HepG2 (cell line): ENCODE data around the gene GGA3. TPM values are rescaled to one million over a fixed set of nuclear protein-coding genes. Genes with fewer than 3 reads are reported as not detected.

Source experiments
- AGO1 ChIP-seq: fragments of 200-400 bp; formaldehyde crosslinking; IDR thresholded peaks from 2 replicates; pipeline ENCODE4 v1.6.1; 2017; ENCODE audit warnings: mild to moderate bottlenecking, low read depth, low read length, moderate library complexity; ENCODE audit not compliant: poor library complexity, severe bottlenecking
- ARID5B ChIP-seq: IDR thresholded peaks from 2 replicates; pipeline ENCODE4 v1.4.0; 2020; ENCODE audit warnings: mild to moderate bottlenecking, missing genetic modification reagents
- CREB3 ChIP-seq: sonication (generic); formaldehyde crosslinking; IDR thresholded peaks from 2 replicates; pipeline ENCODE4 v1.5.0; 2020; ENCODE audit warnings: missing genetic modification reagents
- HNF4A ChIP-seq: sonication (generic); formaldehyde crosslinking; IDR thresholded peaks from 2 replicates; pipeline ENCODE4 v1.4.0; 2020; ENCODE audit warnings: missing genetic modification reagents
- HOXA3 ChIP-seq: sonication (generic); formaldehyde crosslinking; IDR thresholded peaks from 2 replicates; pipeline ENCODE4 v1.5.0; 2020; ENCODE audit warnings: missing genetic modification reagents
- IRF9 ChIP-seq: sonication (generic); formaldehyde crosslinking; IDR thresholded peaks from 2 replicates; pipeline ENCODE4 v1.8.0; 2022; ENCODE audit warnings: missing genetic modification reagents, mild to moderate bottlenecking, borderline replicate concordance
- KDM4B ChIP-seq: sonication (generic); formaldehyde crosslinking; IDR thresholded peaks from 2 replicates; pipeline ENCODE4 v1.4.0; 2020; ENCODE audit warnings: missing genetic modification reagents
- KLF11 ChIP-seq: IDR thresholded peaks from 2 replicates; pipeline ENCODE4 v1.6.1; 2016; ENCODE audit warnings: missing compliant biosample characterization
- MED1 ChIP-seq: sonication (generic); formaldehyde crosslinking; IDR thresholded peaks from 2 replicates; pipeline ENCODE4 v1.4.0; 2020; ENCODE audit warnings: missing genetic modification reagents
- NONO ChIP-seq, 2 experiments: fragments of 450-650 bp in 1 of 2; sonication (generic) in 1 of 2; formaldehyde crosslinking in 1 of 2; IDR thresholded peaks in 1 of 2; conservative IDR thresholded peaks in 1 of 2; 2 replicates each; pipeline versions ENCODE4 v1.6.1 to v1.8.0; 2017 to 2022; ENCODE audit warnings: mild to moderate bottlenecking in 1 of 2, missing genetic modification reagents in 1 of 2, moderate library complexity in 1 of 2
- PREB ChIP-seq: sonication (generic); formaldehyde crosslinking; IDR thresholded peaks from 2 replicates; pipeline ENCODE4 v1.4.0; 2020; ENCODE audit warnings: missing genetic modification reagents
- SOX5 ChIP-seq: IDR thresholded peaks from 2 replicates; pipeline ENCODE4 v1.6.1; 2016; ENCODE audit warnings: borderline replicate concordance
- TSC22D2 ChIP-seq: sonication (generic); formaldehyde crosslinking; IDR thresholded peaks from 2 replicates; pipeline ENCODE4 v1.5.1; 2020; ENCODE audit warnings: missing genetic modification reagents, mild to moderate bottlenecking, borderline replicate concordance
- ZBTB42 ChIP-seq: sonication (generic); formaldehyde crosslinking; IDR thresholded peaks from 2 replicates; pipeline ENCODE4 v1.5.0; 2020; ENCODE audit warnings: mild to moderate bottlenecking, missing genetic modification reagents
- ZNF121 ChIP-seq: sonication (generic); formaldehyde crosslinking; IDR thresholded peaks from 2 replicates; pipeline ENCODE4 v1.5.0; 2020; ENCODE audit warnings: mild to moderate bottlenecking, missing genetic modification reagents
- ZNF530 ChIP-seq: sonication (generic); formaldehyde crosslinking; IDR thresholded peaks from 2 replicates; pipeline ENCODE4 v1.5.0; 2020; ENCODE audit warnings: low read depth, mild to moderate bottlenecking, missing genetic modification reagents
- ZNF550 ChIP-seq: sonication (generic); formaldehyde crosslinking; IDR thresholded peaks from 2 replicates; pipeline ENCODE4 v1.4.0; 2020; ENCODE audit warnings: mild to moderate bottlenecking, missing genetic modification reagents, borderline replicate concordance
- ZNF572 ChIP-seq: sonication (generic); formaldehyde crosslinking; IDR thresholded peaks from 2 replicates; pipeline ENCODE4 v1.5.1; 2020; ENCODE audit warnings: mild to moderate bottlenecking, missing genetic modification reagents
- ZNF629 ChIP-seq: sonication (generic); formaldehyde crosslinking; conservative IDR thresholded peaks from 2 replicates; pipeline ENCODE4 v1.5.0; 2020; ENCODE audit warnings: missing genetic modification reagents
- ZNF7 ChIP-seq: IDR thresholded peaks from 2 replicates; pipeline ENCODE4 v1.6.1; 2016; ENCODE audit warnings: missing biosample characterization, missing genetic modification reagents
- ZNF746 ChIP-seq: sonication (generic); formaldehyde crosslinking; IDR thresholded peaks from 2 replicates; pipeline ENCODE4 v1.8.0; 2022; ENCODE audit warnings: mild to moderate bottlenecking, missing genetic modification reagents
- polyA plus RNA-seq, 8 experiments: library from polyadenylated mRNA; depleted of rRNA in 3 of 8; stranded (reverse) in 7 of 8; unstranded in 1 of 8; fragments of >200 nt; fragmentation: Illumina TruSeq in 4 of 8; extraction: Trizol in 4 of 8; gene quantifications; 2 replicates each; pipeline versions ENCODE4 v1.2.1 to v1.2.3, GENCODE V29; 2011 to 2016; ENCODE audit warnings: low read depth in 4 of 8, missing spikeins in 1 of 8, mixed read lengths in 1 of 8; ENCODE audit not compliant: insufficient read depth in 1 of 8
- total RNA-seq, 5 experiments: library from RNA; depleted of rRNA; stranded (reverse); fragments of >200 nt; fragmentation: Illumina TruSeq; extraction: Trizol; gene quantifications; 2 replicates each; pipeline ENCODE4 v1.2.3, GENCODE V29; 2016; ENCODE audit warnings: low read depth in 1 of 5
- TF ChIP-seq, protein P1 (sequence below): sonication (generic); formaldehyde crosslinking; IDR thresholded peaks from 2 replicates; pipeline ENCODE4 v1.8.0; 2022; ENCODE audit warnings: mild to moderate bottlenecking, missing genetic modification reagents

GGA3 gene
- total and polyA plus RNA-seq, 2 of the 13 experiments (the other 11 are each of a cell fraction or from before 2014, with no cell fraction given) = 28.4 to 43.7 TPM

DNA sequence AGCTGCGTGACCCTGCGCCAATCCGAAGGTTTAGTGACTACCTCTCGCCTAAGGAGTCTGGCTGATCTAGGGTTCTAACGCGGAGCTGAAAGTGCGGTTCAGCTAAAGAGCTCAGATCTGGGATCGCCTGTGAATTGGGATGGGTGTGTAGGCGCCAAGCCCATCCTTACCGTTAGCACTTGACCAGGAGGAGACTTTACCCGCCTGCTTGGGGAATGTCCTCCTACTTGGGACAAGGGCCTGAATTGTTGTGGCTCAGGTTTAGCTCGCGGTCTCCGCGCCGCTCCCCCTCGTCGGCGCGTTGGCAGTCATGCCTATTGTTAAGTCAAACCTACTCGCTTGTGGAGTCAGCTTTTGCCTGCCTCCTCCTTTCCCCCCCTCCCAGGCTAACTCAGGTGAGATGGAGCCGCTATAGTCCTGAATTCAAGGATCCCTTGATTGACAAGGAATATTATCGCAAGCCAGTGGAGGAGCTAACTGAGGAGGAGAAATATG, 753 bp upstream of the GGA3 start (continued):
- TF ChIP-seq ARID5B (CRISPR knock-in tag) (0 out of 2 replicates have a peak, but pooled peaks have one; percentile 1), TSC22D2 (no peak), ZNF121 (CRISPR knock-in tag) (no peak), KDM4B (CRISPR knock-in tag) (no peak), CREB3 (CRISPR knock-in tag) (no peak), SOX5 (CRISPR knock-in tag) (no peak), ZBTB42 (no peak), MED1 (CRISPR knock-in tag) (no peak), IRF9 (CRISPR knock-in tag) (peak; percentile 1), ZNF629 (CRISPR knock-in tag) (no peak), ZNF572 (CRISPR knock-in tag) (no peak), ZNF7 (CRISPR knock-in tag) (peak; percentile 18; the same call in 1 of the 2 replicates), PREB (no peak), ZNF550 (CRISPR knock-in tag) (no peak), ZNF746 (CRISPR knock-in tag) (no peak), HOXA3 (CRISPR knock-in tag) (no peak), ZNF530 (no peak), NONO (IDR thresholded peaks at IDR 0.05) (no peak), NONO (CRISPR knock-in tag; conservative IDR thresholded peaks at IDR 0.05) (no peak), AGO1 (no peak), KLF11 (CRISPR knock-in tag) (no peak; the same call in none of the 2 replicates), HNF4A (CRISPR knock-in tag) (no peak)
- TF ChIP-seq, protein P1, sequence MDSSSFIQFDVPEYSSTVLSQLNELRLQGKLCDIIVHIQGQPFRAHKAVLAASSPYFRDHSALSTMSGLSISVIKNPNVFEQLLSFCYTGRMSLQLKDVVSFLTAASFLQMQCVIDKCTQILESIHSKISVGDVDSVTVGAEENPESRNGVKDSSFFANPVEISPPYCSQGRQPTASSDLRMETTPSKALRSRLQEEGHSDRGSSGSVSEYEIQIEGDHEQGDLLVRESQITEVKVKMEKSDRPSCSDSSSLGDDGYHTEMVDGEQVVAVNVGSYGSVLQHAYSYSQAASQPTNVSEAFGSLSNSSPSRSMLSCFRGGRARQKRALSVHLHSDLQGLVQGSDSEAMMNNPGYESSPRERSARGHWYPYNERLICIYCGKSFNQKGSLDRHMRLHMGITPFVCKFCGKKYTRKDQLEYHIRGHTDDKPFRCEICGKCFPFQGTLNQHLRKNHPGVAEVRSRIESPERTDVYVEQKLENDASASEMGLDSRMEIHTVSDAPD (CRISPR knock-in tag) = 0 out of 2 replicates have a peak, but pooled peaks have one; percentile 51
